Prostate gland (tissue), 2 donors: Measurements from ENCODE around the gene KRT6B.

Experiments
- CTCF ChIP-seq, 4 experiments: fragments of 200-600 bp in 2 of 4; fragments of 450-650 bp in 2 of 4; sonication (generic) in 2 of 4; IDR thresholded peaks; 1 replicate in 3 of 4; 2 replicates in 1 of 4; pipeline ENCODE4 v1.5.1; 2016 to 2019; ENCODE audit warnings: antibody characterized with exemption in 4 of 4, mild to moderate bottlenecking in 2 of 4, moderate library complexity in 2 of 4
- POLR2A ChIP-seq: fragments of 450-650 bp; IDR thresholded peaks from one replicate; pipeline ENCODE4 v1.6.1; 2016; ENCODE audit warnings: antibody characterized with exemption, mild to moderate bottlenecking
- POLR2AphosphoS5 ChIP-seq: sonication (generic); formaldehyde crosslinking; IDR thresholded peaks from one replicate; pipeline ENCODE4 v1.6.1; 2017; ENCODE audit warnings: antibody characterized with exemption

GRCh38 chr12:52416795-52417194 lies 35.2 kb downstream of the KRT6B start:
- TF ChIP-seq CTCF (IDR thresholded peaks at IDR 0.05) (no peak), POLR2A (no peak), POLR2AphosphoS5 (no peak)
